CD4-positive, alpha-beta T cell treated with Interferon gamma for 1 hour (primary cell): ENCODE results near the gene MIA.
A peak's percentile ranks its signal among the peaks of the same experiment; 100 is the strongest.
"Not testable (repeated sequence)": the region's sequence is repeated elsewhere in the genome, so short reads cannot be mapped to it uniquely, and the experiment has no call there.

ENCODE experiments used
- DNase-seq: peaks from one replicate; pipeline ENCODE4 v3.0.0-alpha.2; 2020

MIA gene

GRCh38 chr19:40804783-40805242 is 29.5 kb downstream of the MIA start:
- DNase-seq: no peak

GRCh38 chr19:40805258-40805868 is 30.0 kb downstream of the MIA start:
- peak; percentile 34 for DNase-seq

- peak; percentile 81 for DNase-seq
These were observed 31.3 kb downstream of the MIA start for GRCh38 chr19:40806423-40807146.

DNA sequence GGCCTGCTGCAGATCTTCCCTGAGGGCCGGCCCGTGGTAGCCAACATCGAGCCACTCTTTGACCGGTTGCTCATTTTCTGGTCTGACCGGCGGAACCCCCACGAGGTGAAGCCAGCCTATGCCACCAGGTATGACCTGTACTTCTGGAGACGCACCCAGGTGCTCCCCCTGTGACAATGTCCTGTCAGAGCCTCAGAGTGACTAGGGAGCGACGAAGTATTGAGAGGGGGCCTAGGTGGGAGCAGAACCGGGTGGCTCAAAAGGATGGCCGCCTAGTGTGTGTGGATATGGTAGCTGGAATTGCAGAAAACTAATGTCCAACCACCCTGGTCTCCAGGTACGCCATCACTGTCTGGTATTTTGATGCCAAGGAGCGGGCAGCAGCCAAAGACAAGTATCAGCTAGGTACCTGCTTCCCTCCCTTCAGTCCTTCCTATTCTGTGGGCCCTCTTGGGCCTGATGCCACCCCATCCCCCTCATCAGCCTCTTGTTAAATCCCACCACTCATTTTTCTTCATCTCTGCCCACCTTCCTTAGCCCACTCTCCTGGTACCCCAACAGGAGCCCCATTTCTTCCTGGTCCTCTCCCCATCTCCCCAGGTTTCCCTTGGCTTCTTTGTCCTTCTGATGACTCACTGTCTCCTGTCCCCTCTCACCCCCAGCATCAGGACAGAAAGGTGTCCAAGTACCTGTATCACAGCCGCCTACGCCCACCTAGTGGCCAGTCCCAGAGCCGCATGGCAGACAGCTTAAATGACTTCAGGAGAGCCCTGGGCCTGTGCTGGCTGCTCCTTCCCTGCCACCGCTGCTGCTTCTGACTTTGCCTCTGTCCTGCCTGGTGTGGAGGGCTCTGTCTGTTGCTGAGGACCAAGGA is 32.1 kb downstream of the MIA start:
- DNase-seq: no peak

- no peak for DNase-seq
These were observed 32.7 kb downstream of the MIA start for GRCh38 chr19:40808021-40808325.

DNA sequence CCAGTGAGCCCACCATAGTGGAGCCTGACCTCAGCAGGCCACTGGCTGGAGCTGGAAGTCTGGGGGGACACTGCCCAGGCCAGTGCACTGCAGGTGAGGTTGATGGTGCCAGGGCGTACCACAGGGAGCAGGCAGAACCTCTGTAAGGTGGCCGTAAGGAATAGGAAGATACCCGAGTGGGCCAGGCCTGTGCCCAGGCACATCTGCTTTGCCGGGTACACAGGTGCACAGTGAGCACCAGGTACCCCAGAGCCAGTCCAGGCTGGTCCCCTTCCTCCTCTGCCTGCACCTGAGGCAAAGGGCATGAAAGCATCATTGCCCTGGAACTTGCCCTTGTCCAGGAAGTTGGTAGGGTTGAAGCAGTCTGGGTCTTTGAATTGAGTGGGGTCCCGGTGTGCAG is 33.2 kb downstream of the MIA start:
- no peak for DNase-seq

DNA sequence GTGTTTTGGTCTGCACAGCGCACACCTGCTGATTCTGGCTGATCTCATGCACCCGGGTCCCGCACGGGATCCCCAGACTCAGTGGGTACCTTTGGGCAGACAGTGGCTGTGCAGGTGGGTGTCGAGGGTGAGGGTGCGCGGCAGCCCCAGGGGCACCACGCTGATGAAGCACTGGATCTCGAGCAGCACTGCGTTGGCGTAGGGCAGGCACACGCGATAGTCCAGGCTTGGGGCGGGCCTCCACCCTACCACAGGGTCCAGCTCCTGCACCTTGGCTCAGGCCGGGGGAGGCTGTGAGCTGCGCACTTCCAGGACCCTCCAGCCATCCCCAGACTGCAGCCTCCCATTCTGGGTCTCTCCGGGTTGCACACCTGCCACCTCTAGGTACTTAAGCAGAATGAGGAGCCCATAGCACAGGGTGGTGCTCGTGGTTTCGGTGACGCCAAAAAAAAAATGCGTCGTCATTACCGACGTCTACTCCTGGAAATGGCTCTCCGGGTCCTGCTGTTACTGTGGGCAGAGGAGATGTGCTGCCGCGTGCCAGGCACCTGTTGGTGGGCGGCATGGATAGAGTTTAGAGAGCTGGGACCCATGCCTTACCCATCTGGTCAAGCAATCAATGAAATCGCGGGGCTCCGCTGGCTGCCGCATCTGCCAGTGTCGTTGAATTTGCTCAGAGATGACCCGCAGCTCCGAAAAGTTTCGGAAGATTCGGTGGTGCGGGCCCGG is 34.2 kb downstream of the MIA start:
- no peak for DNase-seq

GRCh38 chr19:40810160-40810559 is 34.8 kb downstream of the MIA start:
- no peak for DNase-seq

GRCh38 chr19:40810649-40811408 is 35.5 kb downstream of the MIA start:
- DNase-seq: peak; percentile 66

- DNase-seq: no peak
These were observed 36.4 kb downstream of the MIA start for GRCh38 chr19:40811478-40812341.

DNA sequence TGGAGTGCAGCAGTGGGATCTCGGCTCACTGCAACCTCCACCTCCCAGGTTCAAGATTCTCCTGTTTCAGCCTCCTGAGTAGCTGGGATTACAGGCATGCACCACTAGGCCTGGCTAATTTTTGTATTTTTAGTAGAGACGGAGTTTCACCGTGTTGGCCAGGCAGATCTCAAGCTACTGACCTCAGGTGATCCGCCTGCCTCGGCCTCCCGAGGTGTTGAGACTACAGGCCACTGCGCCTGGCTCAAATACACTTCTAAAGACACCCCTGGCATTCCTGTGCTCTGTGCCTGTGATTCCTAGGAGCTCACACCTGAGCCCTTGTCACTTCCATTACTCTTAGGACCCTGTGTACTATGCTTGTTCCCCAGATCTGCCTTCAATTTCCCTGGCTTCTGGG is 37.2 kb downstream of the MIA start:
- DNase-seq: not testable (repeated sequence)

DNA sequence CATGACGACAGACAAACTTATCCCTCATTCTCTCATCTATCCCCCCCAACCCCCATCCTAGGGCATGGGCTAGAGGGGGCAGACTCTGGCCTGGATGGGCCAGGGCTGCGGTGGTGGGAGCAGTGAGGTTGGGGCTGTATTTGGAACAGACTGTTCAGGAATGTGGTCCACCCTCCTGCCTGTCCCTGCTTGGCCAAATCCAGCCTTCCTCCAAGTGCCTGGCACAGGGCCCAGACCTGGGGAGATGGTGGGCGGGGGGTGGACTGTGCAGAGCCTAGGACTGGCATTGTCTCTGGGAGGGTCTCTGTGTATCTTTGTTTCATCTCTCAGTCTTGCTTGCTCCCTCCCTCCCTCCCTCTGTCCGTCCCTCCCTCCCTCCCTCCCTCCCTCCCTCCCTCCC is 37.9 kb downstream of the MIA start:
- DNase-seq: no peak

GRCh38 chr19:40815223-40815622 is 39.9 kb downstream of the MIA start:
- DNase-seq: no peak

DNA sequence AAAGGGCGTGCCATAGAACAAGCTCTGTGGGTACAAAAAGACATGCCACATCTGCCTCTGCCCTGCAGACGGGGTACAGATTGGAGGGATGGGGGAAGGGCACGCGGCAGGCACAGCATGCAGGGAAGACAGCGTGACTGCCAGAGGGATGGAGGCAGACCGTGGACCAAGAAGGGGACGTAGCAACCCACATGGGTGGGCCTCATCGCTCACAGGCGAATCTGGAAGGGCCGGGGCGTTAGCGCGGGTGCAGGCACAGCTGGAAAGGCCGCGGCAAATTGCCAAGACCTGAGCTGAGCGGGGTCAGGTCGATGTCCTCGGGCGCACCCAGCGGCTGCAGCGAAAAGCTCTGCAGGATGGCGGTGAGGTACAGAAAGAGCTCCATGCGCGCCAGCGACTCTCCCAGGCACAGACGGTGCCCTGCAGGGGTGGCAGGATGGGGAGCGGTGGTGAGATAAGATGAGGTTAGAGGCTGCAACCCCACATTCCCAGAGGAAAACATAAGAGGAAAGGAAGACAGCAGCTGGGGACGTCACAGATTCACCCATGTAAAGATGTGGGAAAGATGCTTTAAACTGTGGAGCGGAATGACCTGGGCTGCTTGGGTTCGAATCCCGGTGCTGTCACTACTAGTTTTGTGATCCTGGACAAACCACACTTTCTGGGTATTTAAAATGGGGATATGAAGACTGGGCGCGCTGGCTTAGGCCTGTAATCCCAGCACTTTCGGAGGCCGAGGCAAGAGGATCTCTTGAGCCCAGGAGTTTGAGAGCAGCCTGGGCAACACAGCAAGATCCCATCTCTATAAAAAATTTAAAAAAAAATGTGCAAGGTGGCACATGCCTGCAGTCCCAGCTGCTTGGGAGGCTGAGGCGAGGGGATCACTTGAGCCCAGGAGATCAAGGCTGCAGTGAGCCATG is 43.4 kb downstream of the MIA start:
- peak; percentile 81 for DNase-seq

- peak; percentile 31 for DNase-seq
These were observed 44.3 kb downstream of the MIA start for GRCh38 chr19:40819479-40820234.

DNA sequence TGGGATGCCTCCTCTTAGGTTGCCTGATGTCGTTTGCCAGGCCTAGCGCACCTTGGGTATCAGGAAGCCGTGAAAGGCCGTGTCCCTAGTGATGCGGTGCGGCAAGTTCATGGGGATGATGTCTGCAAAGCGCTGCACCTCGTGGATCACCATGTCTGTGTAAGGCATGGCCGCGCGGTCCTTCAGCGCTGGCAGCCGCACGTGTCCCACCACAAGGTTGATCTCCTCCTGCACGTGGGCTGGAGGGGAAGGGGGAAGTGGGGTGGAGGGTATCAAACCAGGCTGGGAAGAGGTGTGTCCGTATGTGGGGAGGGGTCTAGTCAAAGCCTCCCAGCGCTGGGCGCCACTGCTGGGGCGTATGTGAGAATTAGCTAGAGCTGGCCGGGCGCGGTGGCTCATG is 46.8 kb downstream of the MIA start:
- no peak for DNase-seq

- not testable (repeated sequence) for DNase-seq
These were observed 47.6 kb downstream of the MIA start for GRCh38 chr19:40822704-40823553.

- DNase-seq: not testable (repeated sequence)
These were observed 49.6 kb downstream of the MIA start for GRCh38 chr19:40824916-40825315.
